Gastrocnemius medialis (tissue), 4 donors: ENCODE measurements around the gene C6orf163.

Experiments used
- POLR2A ChIP-seq, 2 donors: fragments of 450-650 bp; IDR thresholded peaks; one replicate each; pipeline ENCODE4 v1.6.1; 2017; ENCODE audit warnings: antibody characterized with exemption in 2 of 2, mild to moderate bottlenecking in 2 of 2, moderate library complexity in 2 of 2
- TF ChIP-seq, protein P1 (sequence below), 5 experiments: fragments of 450-650 bp in 3 of 5; fragments of 200-600 bp in 2 of 5; sonication (generic) in 2 of 5; IDR thresholded peaks in 4 of 5; conservative IDR thresholded peaks in 1 of 5; 1 replicate in 4 of 5; 2 replicates in 1 of 5; pipeline ENCODE4 v1.5.1; 2016 to 2019; ENCODE audit warnings: antibody characterized with exemption in 5 of 5, mild to moderate bottlenecking in 3 of 5, moderate library complexity in 3 of 5

DNA sequence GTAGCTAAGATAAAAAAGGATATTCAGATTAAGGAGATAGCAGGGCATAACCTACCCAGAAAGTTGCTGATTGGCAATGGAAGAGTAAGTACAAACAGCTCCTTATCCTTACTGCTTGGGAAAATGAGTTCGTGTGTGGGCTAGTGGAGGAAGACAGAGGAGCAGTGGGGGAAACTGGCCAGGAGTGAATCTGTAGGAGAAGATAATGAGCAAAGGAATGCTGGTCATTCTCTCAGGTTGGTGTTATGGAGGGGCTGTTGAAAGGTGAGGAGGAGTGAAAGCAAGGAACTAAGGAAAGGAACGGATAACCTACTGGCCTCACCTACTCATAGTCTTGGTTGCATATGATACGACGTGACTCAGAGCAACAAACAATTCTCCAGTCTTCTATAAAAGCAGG is 8.2 kb upstream of the C6orf163 start:
- TF ChIP-seq, protein P1, sequence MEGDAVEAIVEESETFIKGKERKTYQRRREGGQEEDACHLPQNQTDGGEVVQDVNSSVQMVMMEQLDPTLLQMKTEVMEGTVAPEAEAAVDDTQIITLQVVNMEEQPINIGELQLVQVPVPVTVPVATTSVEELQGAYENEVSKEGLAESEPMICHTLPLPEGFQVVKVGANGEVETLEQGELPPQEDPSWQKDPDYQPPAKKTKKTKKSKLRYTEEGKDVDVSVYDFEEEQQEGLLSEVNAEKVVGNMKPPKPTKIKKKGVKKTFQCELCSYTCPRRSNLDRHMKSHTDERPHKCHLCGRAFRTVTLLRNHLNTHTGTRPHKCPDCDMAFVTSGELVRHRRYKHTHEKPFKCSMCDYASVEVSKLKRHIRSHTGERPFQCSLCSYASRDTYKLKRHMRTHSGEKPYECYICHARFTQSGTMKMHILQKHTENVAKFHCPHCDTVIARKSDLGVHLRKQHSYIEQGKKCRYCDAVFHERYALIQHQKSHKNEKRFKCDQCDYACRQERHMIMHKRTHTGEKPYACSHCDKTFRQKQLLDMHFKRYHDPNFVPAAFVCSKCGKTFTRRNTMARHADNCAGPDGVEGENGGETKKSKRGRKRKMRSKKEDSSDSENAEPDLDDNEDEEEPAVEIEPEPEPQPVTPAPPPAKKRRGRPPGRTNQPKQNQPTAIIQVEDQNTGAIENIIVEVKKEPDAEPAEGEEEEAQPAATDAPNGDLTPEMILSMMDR (IDR thresholded peaks at IDR 0.05 in 4 of 5, conservative IDR thresholded peaks at IDR 0.05 in 1 of 5): no peak
- no peak for TF ChIP-seq POLR2A (IDR thresholded peaks at IDR 0.05)
